ENCODE data around the gene PIK3AP1.

DNA sequence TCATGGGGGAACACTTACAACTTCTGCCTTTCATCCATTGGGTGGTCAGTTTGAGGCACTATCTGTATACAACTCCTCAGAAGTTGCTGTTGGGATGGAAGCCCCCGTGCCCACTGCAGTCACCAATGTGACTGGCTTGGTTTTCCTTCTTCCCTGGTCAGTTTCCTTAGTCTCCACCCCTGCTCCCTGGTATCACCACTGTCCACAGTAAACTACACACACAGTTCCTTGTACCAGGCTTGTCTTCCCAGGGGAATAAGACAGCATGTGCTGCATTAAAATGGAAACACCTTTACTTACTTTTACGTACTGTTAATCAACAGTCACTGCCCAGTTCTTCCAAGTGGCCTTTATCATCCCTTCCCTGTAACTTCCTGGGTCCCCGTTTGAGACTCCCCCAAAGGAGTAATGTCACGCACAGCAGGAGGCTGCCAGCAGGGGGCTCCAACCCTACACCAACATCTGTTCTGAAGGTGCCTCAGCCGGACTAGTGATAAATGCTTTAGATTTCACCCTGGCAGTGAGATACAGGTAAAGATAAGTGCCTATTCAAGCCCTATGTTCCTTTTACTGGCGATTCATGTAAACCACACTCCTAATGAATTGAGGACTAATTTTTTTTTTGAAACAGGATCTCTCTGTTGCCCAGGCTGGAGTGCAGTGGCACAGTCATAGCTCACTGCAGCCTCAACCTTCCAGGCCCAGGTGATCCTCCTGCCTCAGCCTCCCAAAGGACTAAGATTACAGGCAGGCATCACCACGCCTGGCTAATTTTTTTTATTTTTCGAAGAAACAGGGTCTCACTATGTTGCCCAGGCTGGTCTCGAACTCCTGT lies 45.3 kb upstream of the PIK3AP1 start:
- no peak for TF ChIP-seq GABPA (IDR thresholded peaks at IDR 0.05 in 1 of 2, conservative IDR thresholded peaks at IDR 0.05 in 1 of 2)
- TF ChIP-seq, protein P1, sequence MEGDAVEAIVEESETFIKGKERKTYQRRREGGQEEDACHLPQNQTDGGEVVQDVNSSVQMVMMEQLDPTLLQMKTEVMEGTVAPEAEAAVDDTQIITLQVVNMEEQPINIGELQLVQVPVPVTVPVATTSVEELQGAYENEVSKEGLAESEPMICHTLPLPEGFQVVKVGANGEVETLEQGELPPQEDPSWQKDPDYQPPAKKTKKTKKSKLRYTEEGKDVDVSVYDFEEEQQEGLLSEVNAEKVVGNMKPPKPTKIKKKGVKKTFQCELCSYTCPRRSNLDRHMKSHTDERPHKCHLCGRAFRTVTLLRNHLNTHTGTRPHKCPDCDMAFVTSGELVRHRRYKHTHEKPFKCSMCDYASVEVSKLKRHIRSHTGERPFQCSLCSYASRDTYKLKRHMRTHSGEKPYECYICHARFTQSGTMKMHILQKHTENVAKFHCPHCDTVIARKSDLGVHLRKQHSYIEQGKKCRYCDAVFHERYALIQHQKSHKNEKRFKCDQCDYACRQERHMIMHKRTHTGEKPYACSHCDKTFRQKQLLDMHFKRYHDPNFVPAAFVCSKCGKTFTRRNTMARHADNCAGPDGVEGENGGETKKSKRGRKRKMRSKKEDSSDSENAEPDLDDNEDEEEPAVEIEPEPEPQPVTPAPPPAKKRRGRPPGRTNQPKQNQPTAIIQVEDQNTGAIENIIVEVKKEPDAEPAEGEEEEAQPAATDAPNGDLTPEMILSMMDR (IDR thresholded peaks at IDR 0.05; ENCODE audit: low read depth, low read length, missing input control) = peak; percentile 72
- no peak for TF ChIP-seq YY1 (IDR thresholded peaks at IDR 0.05)
- TF ChIP-seq, protein P2, sequence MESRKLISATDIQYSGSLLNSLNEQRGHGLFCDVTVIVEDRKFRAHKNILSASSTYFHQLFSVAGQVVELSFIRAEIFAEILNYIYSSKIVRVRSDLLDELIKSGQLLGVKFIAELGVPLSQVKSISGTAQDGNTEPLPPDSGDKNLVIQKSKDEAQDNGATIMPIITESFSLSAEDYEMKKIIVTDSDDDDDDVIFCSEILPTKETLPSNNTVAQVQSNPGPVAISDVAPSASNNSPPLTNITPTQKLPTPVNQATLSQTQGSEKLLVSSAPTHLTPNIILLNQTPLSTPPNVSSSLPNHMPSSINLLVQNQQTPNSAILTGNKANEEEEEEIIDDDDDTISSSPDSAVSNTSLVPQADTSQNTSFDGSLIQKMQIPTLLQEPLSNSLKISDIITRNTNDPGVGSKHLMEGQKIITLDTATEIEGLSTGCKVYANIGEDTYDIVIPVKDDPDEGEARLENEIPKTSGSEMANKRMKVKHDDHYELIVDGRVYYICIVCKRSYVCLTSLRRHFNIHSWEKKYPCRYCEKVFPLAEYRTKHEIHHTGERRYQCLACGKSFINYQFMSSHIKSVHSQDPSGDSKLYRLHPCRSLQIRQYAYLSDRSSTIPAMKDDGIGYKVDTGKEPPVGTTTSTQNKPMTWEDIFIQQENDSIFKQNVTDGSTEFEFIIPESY (IDR thresholded peaks at IDR 0.05) = no peak
- TF ChIP-seq, protein P3, sequence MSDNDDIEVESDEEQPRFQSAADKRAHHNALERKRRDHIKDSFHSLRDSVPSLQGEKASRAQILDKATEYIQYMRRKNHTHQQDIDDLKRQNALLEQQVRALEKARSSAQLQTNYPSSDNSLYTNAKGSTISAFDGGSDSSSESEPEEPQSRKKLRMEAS (IDR thresholded peaks at IDR 0.05) = no peak
- TF ChIP-seq TAF1 (conservative IDR thresholded peaks at IDR 0.05) = no peak
- TF ChIP-seq, protein P4, sequence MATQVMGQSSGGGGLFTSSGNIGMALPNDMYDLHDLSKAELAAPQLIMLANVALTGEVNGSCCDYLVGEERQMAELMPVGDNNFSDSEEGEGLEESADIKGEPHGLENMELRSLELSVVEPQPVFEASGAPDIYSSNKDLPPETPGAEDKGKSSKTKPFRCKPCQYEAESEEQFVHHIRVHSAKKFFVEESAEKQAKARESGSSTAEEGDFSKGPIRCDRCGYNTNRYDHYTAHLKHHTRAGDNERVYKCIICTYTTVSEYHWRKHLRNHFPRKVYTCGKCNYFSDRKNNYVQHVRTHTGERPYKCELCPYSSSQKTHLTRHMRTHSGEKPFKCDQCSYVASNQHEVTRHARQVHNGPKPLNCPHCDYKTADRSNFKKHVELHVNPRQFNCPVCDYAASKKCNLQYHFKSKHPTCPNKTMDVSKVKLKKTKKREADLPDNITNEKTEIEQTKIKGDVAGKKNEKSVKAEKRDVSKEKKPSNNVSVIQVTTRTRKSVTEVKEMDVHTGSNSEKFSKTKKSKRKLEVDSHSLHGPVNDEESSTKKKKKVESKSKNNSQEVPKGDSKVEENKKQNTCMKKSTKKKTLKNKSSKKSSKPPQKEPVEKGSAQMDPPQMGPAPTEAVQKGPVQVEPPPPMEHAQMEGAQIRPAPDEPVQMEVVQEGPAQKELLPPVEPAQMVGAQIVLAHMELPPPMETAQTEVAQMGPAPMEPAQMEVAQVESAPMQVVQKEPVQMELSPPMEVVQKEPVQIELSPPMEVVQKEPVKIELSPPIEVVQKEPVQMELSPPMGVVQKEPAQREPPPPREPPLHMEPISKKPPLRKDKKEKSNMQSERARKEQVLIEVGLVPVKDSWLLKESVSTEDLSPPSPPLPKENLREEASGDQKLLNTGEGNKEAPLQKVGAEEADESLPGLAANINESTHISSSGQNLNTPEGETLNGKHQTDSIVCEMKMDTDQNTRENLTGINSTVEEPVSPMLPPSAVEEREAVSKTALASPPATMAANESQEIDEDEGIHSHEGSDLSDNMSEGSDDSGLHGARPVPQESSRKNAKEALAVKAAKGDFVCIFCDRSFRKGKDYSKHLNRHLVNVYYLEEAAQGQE (IDR thresholded peaks at IDR 0.05) = no peak
- TF ChIP-seq, protein P5, sequence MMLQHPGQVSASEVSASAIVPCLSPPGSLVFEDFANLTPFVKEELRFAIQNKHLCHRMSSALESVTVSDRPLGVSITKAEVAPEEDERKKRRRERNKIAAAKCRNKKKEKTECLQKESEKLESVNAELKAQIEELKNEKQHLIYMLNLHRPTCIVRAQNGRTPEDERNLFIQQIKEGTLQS (IDR thresholded peaks at IDR 0.05) = no peak
- TF ChIP-seq RAD21 (IDR thresholded peaks at IDR 0.05) = peak; percentile 88 to 92
- TF ChIP-seq NR2F2 (IDR thresholded peaks at IDR 0.05) = no peak
- TF ChIP-seq JUND (IDR thresholded peaks at IDR 0.05) = no peak
